Astrocyte of the spinal cord (primary cell): Measurements from ENCODE around the gene CDK2.
"Not testable (repeated sequence)": the region's sequence is repeated elsewhere in the genome, so short reads cannot be mapped to it uniquely, and the experiment has no call there.

Experiments
- DNase-seq: peaks from one replicate; pipeline ENCODE4 v3.0.0; 2011; ENCODE audit warnings: low read depth, low spot score
- H3K4me3 ChIP-seq: 2 replicates; pipeline ENCODE4 v1.5.1; 2011; ENCODE audit warnings: low read depth, mild to moderate bottlenecking, low read length, moderate library complexity
- in situ Hi-C: cut with HindIII; loops from 2 replicates; pipeline ENCODE4 v1.10.0; 2017; ENCODE audit warnings: low sequenced_read_pairs
- TF ChIP-seq, protein P1 (sequence below): IDR thresholded peaks from 2 replicates; pipeline ENCODE4 v1.5.1; 2012; ENCODE audit warnings: low read depth, mild to moderate bottlenecking, low read length, inconsistent platforms

The CDK2 gene

GRCh38 chr12:56001487-56002100, 35.0 kb downstream of the CDK2 start:
- in situ Hi-C loops: no loop called here
- TF ChIP-seq, protein P1, sequence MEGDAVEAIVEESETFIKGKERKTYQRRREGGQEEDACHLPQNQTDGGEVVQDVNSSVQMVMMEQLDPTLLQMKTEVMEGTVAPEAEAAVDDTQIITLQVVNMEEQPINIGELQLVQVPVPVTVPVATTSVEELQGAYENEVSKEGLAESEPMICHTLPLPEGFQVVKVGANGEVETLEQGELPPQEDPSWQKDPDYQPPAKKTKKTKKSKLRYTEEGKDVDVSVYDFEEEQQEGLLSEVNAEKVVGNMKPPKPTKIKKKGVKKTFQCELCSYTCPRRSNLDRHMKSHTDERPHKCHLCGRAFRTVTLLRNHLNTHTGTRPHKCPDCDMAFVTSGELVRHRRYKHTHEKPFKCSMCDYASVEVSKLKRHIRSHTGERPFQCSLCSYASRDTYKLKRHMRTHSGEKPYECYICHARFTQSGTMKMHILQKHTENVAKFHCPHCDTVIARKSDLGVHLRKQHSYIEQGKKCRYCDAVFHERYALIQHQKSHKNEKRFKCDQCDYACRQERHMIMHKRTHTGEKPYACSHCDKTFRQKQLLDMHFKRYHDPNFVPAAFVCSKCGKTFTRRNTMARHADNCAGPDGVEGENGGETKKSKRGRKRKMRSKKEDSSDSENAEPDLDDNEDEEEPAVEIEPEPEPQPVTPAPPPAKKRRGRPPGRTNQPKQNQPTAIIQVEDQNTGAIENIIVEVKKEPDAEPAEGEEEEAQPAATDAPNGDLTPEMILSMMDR: no peak
- no peak for DNase-seq
- H3K4me3 ChIP-seq: no peak overlapping the region

DNA sequence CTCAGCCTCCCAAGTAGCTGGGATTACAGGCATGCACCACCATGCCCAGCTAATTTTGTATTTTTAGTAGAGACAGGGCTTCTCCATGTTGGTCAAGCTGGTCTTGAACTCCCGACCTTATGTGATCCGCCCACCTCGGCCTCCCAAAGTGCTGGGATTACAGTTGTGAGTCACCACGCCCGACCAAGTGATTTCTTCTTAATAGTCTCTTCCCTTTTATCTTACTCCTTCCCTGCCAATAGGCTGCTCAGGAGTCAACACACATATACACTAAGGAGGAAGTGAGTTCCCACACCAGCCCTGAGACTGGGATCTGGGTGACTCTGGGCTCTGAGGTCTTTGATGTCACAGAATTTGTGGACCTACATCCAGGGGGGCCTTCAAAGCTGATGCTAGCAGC, 36.7 kb downstream of the CDK2 start:
- H3K4me3 ChIP-seq, DNase-seq, in situ Hi-C loops: not testable (repeated sequence)

DNA sequence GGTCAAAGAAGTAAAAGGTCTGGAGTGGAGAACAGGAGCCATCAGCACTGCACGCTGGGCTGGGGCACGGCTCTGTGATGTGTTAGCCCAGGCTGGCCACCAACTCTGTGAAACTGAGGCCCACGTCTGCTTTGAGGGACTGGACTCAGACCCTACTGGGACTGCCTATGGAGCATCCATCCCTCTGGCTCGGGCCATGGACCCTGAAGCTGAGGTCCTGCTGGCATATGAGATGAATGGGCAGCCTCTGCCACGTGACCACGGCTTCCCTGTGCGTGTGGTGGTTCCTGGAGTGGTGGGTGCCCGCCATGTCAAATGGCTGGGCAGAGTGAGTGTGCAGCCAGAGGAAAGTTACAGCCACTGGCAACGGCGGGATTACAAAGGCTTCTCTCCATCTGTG, 37.6 kb downstream of the CDK2 start:
- DNase-seq: no peak
- in situ Hi-C loops: no loop called here
- TF ChIP-seq, protein P1: no peak
- H3K4me3 ChIP-seq: no peak overlapping the region

DNA sequence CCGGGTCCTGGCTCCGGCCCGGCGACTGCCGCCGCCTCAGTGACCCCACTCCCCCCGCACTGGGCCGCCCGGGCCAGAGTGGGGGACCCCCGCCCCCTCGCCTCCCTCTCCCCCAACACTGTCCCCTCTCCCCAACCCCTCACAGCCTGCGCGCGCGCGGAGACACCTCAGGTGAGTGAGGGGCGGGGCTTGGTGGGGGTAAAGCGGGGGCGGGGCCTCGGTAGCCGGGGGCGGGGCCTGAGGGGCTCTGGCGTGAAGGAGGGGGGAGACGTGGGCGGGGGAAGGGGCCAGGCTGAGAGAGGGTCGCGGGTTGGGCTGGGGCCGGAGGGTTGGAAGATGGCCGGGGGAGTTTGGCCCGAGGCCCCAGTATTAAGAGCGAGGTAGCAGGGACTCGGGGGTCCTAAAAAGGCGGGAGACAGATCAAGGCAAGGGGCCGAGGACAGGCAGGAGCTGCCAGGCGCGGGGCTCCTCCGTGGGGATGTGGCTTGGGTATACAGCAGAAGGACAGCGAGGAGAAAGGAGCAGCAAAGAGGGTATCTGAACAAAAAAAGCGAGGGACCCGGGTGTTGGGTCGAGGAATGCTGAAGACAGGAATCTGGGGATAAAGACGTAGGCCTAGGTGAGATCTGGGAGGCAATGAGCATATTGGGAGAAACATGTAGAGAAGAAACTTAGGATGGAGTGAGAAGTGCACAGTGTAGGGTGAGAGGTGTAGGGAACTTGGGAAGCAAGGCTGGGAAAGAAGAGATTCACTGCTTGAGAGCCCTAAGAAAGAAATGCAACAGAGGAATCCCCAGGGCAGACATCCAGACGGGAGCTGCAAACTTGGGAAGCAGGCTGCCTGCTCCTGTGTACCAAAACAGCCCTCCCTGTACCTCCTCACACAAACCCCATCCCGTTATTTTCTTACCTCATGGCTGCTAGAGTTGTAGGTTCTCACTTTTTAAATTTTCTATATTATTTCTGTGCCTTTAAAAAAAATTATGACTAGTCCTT, 41.2 kb downstream of the CDK2 start:
- TF ChIP-seq, protein P1: no peak
- H3K4me3 ChIP-seq: peak overlapping the region; percentile 67
- DNase-seq: no peak
- in situ Hi-C loops: no loop called here

DNA sequence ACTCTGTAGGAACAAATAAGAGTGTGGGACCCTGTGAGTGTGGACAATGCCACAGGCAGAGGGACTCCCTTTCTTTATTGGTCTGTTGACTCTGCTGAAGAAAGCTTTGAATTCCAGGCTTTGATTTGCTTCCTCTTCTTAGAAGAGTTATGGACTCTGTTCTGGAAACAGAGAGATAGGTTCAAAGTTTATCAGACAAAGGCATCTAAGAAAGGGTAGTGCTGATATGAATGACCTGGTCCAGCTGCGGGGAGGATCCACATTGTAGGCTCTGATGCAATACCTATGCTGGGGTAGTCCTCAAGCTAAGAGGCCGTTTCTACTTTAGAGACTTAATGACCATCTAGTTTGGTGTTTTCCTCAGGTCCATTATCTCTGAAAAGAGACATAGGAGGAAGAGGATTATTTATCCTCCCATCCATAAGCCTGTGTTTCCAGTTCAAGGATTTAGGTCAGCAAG, 43.5 kb downstream of the CDK2 start:
- H3K4me3 ChIP-seq: no peak overlapping the region
- in situ Hi-C loops: no loop called here
- TF ChIP-seq, protein P1: no peak
- no peak for DNase-seq

- in situ Hi-C loops: no loop called here
- H3K4me3 ChIP-seq: no peak overlapping the region
- TF ChIP-seq, protein P1: no peak
- no peak for DNase-seq
These were observed 45.0 kb downstream of the CDK2 start for GRCh38 chr12:56011509-56012090.

DNA sequence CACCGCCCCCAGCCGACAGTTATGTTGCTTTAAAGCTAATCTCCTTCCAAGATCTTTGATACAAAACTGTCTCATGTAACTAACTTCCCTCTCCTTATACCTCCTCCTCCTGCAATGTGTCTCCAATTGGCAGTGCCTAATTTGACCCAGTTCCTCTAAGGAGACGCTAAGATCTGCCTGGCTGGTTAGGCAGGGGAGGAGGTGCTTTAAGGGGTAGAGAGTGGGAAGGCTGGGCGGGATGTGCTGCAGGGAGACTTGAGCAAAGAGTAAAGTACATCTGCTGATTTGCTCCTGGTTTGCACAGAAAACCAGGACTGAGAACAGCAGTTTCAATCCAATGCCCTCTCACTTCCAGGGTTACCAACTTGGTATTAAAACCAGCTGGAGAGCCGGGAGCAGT, 46.9 kb downstream of the CDK2 start:
- in situ Hi-C loops: no loop called here

More for the DNA sequence above, 46.9 kb downstream of the CDK2 start:
- TF ChIP-seq, protein P1: no peak
- DNase-seq: no peak
- H3K4me3 ChIP-seq: no peak overlapping the region
